SJSA1 (cell line): ENCODE results near the gene SRPX. TPM values are rescaled to one million over a fixed set of nuclear protein-coding genes. Genes with fewer than 3 reads are reported as not detected.

ENCODE experiments used
- DNase-seq, 2 experiments: peaks; one replicate each; pipeline ENCODE4 v3.0.0-alpha.2; 2015 to 2020; ENCODE audit warnings: low spot score in 2 of 2, low read depth in 1 of 2
- H3K27ac ChIP-seq: fragments of 250-450 bp; sonication (Bioruptor Pico); 2 replicates; pipeline ENCODE4 v1.5.1; 2020; ENCODE audit warnings: mild to moderate bottlenecking, moderate library complexity
- H3K27me3 ChIP-seq: fragments of 250-450 bp; sonication (Bioruptor Pico); replicated peaks from 2 replicates; pipeline ENCODE4 v1.5.1; 2020; ENCODE audit warnings: mild to moderate bottlenecking, moderate library complexity
- H3K36me3 ChIP-seq: fragments of 250-450 bp; sonication (Bioruptor Pico); 2 replicates; pipeline ENCODE4 v1.5.1; 2020; ENCODE audit warnings: mild to moderate bottlenecking
- H3K4me1 ChIP-seq: fragments of 250-450 bp; sonication (Bioruptor Pico); replicated peaks from 2 replicates; pipeline ENCODE4 v1.6.1; 2021; ENCODE audit warnings: mild to moderate bottlenecking
- H3K4me3 ChIP-seq: fragments of 250-450 bp; sonication (Bioruptor Pico); 2 replicates; pipeline ENCODE4 v1.5.1; 2020; ENCODE audit warnings: mild to moderate bottlenecking
- H3K9me3 ChIP-seq: fragments of 250-450 bp; sonication (Bioruptor Pico); replicated peaks from 2 replicates; pipeline ENCODE4 v1.5.1; 2020; ENCODE audit warnings: mild to moderate bottlenecking
- total RNA-seq: library from RNA; depleted of rRNA; stranded (reverse); fragments of >200 nt; shearing (Covaris generic); gene quantifications from 2 replicates; pipeline ENCODE4 v1.2.3, GENCODE V29; 2014

SRPX gene
- total RNA-seq, 1 experiment from 2014 or later = 8.5 TPM

- no peak for DNase-seq
- Histone ChIP-seq H3K9me3 (no peaks in the 10 kb centered on the region), H3K4me1 (peaks cover 6% of the 10 kb centered on the region; the same call in 1 of the 2 replicates), H3K4me3 (no peak overlapping the region), H3K36me3 (no peaks in the 10 kb centered on the region), H3K27ac (no peak overlapping the region), H3K27me3 (no peaks in the 10 kb centered on the region)
Measured at GRCh38 chrX:38224160-38224559, 3.5 kb upstream of the SRPX start.

- no peak overlapping the region for H3K27ac ChIP-seq
- no peaks in the 10 kb centered on the region for H3K27me3 ChIP-seq
- H3K4me3 ChIP-seq = no peak overlapping the region
- no peak for DNase-seq
- peaks cover 6% of the 10 kb centered on the region; the same call in 1 of the 2 replicates for H3K4me1 ChIP-seq
- H3K9me3 ChIP-seq = no peaks in the 10 kb centered on the region
- H3K36me3 ChIP-seq = no peaks in the 10 kb centered on the region
Measured at GRCh38 chrX:38221391-38221929, 789 bp upstream of the SRPX start.

DNA sequence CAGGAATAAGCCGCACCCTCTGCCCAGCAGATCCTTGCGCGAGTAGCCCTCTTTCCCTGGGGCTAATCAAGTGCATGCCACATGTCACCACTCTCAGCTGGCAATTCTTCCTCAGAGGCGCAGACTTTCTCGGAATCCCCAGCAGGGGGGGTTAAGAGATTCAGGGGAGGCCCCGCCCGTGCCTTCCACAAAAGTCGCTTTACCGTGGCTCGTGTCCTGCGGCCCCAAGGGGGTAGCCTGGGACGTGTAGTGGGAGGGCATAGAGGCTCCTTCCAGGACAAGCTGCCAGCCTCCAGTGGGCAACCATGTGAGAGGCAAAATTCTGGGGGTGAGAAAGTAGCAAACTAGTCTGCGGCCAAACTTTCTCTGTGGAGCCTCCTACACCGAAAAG lies 652 bp downstream of the SRPX start:
- Histone ChIP-seq H3K4me3 (peak overlapping the region; percentile 41), H3K9me3 (no peaks in the 10 kb centered on the region), H3K4me1 (peaks cover 9% of the 10 kb centered on the region), H3K27ac (no peak overlapping the region), H3K36me3 (no peaks in the 10 kb centered on the region), H3K27me3 (no peaks in the 10 kb centered on the region)
- DNase-seq = peak; percentile 44 to 52

DNA sequence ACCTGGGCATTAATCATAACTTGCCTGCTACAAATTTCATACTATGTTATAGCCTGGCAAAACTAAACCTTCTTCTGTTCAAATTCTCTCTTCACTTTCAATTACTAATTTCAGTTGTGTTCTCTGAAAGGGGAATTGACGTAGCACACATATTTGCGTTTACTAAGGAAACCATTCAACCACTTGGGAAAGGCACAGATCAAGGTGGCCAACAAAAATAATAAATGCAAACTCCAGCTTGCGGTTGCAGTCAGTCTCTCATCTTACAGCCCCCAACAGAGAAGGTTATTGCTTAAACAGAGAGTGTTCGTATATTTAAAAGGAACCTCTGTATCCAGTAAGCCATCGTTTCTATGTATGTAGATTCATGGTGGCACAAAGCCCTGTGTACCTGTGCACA lies 4.0 kb downstream of the SRPX start:
- H3K4me3 ChIP-seq = no peak overlapping the region
- DNase-seq = no peak
- H3K27ac ChIP-seq = no peak overlapping the region
- no peaks in the 10 kb centered on the region for H3K9me3 ChIP-seq
- no peaks in the 10 kb centered on the region for H3K27me3 ChIP-seq
- no peaks in the 10 kb centered on the region for H3K36me3 ChIP-seq
- H3K4me1 ChIP-seq = peaks cover 14% of the 10 kb centered on the region

- H3K36me3 ChIP-seq = no peaks in the 10 kb centered on the region
- no peaks in the 10 kb centered on the region for H3K9me3 ChIP-seq
- H3K27me3 ChIP-seq = no peaks in the 10 kb centered on the region
- H3K4me1 ChIP-seq = peaks cover 10% of the 10 kb centered on the region
- no peak overlapping the region for H3K27ac ChIP-seq
- DNase-seq = peak in 1 of 2 experiments; percentile 16
- H3K4me3 ChIP-seq = no peak overlapping the region
Measured at GRCh38 chrX:38214551-38215531, 5.8 kb downstream of the SRPX start.

DNA sequence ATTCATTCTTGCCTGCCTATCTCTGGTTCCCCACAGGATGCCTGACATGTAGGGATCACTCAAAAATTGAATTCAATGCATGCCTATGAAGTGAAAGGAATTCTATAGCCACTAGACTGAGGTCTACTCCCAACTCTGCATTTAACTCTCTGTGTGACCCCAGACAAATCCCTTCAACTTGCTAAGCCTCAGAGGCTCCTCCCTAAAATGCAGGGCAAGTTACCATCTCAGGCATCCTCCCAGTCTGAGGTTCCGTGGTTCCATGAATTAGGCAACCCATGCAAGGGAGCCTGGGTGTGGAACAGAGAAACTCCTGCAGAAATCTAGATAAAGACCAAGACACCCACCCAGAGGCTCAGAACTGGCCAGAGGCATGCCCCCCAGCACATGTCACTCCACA lies 6.6 kb downstream of the SRPX start:
- no peak overlapping the region for H3K27ac ChIP-seq

GRCh38 chrX:38211891-38212635 lies 8.6 kb downstream of the SRPX start:
- Histone ChIP-seq H3K9me3 (no peaks in the 10 kb centered on the region), H3K27ac (no peak overlapping the region), H3K4me3 (no peak overlapping the region), H3K36me3 (no peaks in the 10 kb centered on the region), H3K27me3 (no peaks in the 10 kb centered on the region), H3K4me1 (peaks cover 8% of the 10 kb centered on the region)
- DNase-seq = no peak

More for the DNA sequence above, 6.6 kb downstream of the SRPX start:
- H3K9me3 ChIP-seq = no peaks in the 10 kb centered on the region
- DNase-seq = no peak
- H3K27me3 ChIP-seq = no peaks in the 10 kb centered on the region
- H3K4me3 ChIP-seq = no peak overlapping the region
- H3K4me1 ChIP-seq = peaks cover 8% of the 10 kb centered on the region
- no peaks in the 10 kb centered on the region for H3K36me3 ChIP-seq

GRCh38 chrX:38206542-38206941 lies 14.1 kb downstream of the SRPX start:
- no peak for DNase-seq
- Histone ChIP-seq H3K27ac (no peak overlapping the region), H3K9me3 (no peaks in the 10 kb centered on the region), H3K27me3 (no peaks in the 10 kb centered on the region), H3K36me3 (no peaks in the 10 kb centered on the region), H3K4me1 (no peaks in the 10 kb centered on the region), H3K4me3 (no peak overlapping the region)

DNA sequence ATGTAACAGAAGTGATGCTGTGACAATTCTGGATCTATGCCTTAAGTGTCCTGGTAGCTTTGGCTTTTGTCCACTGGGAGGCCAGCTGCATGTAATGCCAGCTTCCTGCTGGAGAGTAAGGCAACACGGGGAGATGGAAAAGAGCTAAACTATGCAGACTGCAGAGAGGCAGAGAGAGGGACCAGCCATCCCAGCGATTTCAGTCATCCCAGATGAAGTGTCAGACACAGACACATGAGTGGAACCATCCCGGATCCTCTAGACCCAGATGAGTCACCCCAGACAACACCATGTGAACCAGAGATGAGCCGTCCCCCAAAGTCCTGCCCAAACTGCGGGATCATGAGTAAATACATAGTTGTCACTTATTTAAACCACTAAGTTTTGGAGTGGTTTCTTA lies 14.6 kb downstream of the SRPX start:
- H3K4me1 ChIP-seq = no peaks in the 10 kb centered on the region
- no peak for DNase-seq
- no peak overlapping the region for H3K4me3 ChIP-seq
- no peaks in the 10 kb centered on the region for H3K9me3 ChIP-seq
- H3K36me3 ChIP-seq = no peaks in the 10 kb centered on the region
- no peaks in the 10 kb centered on the region for H3K27me3 ChIP-seq
- H3K27ac ChIP-seq = no peak overlapping the region

GRCh38 chrX:38205039-38205438 lies 15.6 kb downstream of the SRPX start:
- Histone ChIP-seq H3K27me3 (no peaks in the 10 kb centered on the region), H3K27ac (no peak overlapping the region), H3K4me1 (no peaks in the 10 kb centered on the region), H3K4me3 (no peak overlapping the region), H3K36me3 (no peaks in the 10 kb centered on the region), H3K9me3 (no peaks in the 10 kb centered on the region)
- DNase-seq = no peak

DNA sequence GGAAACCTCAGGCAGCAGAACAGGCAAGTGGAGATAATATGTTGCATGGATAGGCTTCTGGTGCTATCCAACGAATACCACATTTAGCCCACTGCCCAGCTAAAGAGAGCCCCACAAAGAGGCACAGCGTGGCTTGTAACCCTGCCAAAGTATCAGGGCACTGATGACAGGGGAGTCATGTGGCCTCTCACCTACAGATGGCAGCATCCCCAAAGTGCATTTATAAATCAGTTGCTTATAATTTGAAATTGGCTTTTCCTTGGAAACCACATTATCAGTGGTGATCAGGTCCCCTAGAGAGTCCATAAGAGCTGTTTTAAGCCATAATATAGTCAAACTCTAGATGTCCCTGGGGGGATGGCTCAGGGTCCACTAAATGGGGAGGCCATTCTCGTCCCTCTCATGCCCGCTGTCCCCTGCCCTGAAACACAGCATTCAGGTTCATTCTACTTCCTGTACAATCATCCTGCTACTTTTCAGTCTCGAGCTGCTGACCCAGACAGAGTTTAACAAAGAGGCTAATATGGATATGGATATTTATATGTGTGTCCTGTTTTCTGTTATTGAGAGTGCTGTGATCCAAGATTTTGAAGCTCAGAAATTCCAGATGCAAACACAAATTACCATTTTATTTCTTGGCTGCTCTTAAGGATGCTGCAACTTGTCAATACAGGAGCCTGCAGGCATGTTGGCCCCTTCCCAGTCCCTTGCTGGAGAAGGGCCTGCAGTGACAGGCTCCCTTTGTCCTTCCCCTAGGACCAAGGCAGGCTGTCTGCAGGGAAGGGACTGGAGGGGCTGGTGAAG lies 28.5 kb downstream of the SRPX start:
- no peak for DNase-seq
- H3K27me3 ChIP-seq = no peaks in the 10 kb centered on the region
- no peak overlapping the region for H3K4me3 ChIP-seq
- H3K36me3 ChIP-seq = no peaks in the 10 kb centered on the region
- H3K27ac ChIP-seq = no peak overlapping the region
- no peaks in the 10 kb centered on the region for H3K4me1 ChIP-seq
- H3K9me3 ChIP-seq = no peaks in the 10 kb centered on the region

GRCh38 chrX:38189431-38190250 lies 31.0 kb downstream of the SRPX start:
- no peak for DNase-seq
- Histone ChIP-seq H3K9me3 (no peaks in the 10 kb centered on the region), H3K4me1 (no peaks in the 10 kb centered on the region), H3K36me3 (no peaks in the 10 kb centered on the region), H3K27ac (no peak overlapping the region), H3K4me3 (no peak overlapping the region), H3K27me3 (no peaks in the 10 kb centered on the region)

GRCh38 chrX:38183596-38183995 lies 37.1 kb downstream of the SRPX start:
- DNase-seq = no peak
- Histone ChIP-seq H3K4me3 (no peak overlapping the region), H3K27me3 (no peaks in the 10 kb centered on the region), H3K9me3 (no peaks in the 10 kb centered on the region), H3K36me3 (no peaks in the 10 kb centered on the region), H3K4me1 (no peaks in the 10 kb centered on the region), H3K27ac (no peak overlapping the region)
